ENCODE measurements around the gene LY6G6F. TPM values are rescaled to one million over a fixed set of nuclear protein-coding genes. Genes with fewer than 3 reads are reported as not detected.

Gene LY6G6F
- total and polyA plus RNA-seq, 2 of the 13 experiments (the other 11 are each of a cell fraction or from before 2014, with no cell fraction given) = not detected

DNA sequence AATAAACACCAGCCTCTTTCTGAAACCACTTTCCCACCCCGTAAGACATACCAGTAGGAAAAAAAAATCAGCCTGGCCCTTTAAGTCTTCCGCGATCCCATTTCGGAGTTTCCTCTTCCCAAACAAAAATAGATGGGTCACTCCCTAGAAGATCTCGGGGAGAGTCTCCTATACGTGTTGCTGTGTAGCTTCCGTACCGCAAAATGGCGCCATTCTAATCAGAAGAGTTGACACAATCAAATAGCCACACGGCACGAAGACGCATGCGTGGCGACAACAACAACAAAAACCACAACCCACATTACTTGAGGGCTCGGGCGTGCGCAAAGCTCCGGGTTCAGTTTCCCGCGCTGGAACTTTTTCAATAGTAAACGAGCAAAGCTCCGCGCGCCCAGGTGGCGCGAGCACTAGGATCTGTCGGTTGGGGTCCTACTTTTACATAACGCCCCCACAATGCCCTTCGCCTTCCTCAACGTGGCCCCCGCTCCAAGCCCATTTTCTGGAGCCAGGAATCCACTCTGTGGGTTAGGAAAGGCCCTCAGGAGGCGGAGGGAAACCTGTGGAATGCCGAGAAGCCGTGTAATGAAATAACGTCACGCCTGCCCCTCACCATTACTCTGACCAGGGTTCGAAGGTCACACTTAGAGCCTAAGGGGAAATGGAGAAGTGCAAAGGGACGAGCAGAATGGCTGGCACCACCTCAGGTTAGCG lies 41.7 kb upstream of the LY6G6F start, which contains the start of gene GPANK1 (continued):
- TF ChIP-seq, protein P1, sequence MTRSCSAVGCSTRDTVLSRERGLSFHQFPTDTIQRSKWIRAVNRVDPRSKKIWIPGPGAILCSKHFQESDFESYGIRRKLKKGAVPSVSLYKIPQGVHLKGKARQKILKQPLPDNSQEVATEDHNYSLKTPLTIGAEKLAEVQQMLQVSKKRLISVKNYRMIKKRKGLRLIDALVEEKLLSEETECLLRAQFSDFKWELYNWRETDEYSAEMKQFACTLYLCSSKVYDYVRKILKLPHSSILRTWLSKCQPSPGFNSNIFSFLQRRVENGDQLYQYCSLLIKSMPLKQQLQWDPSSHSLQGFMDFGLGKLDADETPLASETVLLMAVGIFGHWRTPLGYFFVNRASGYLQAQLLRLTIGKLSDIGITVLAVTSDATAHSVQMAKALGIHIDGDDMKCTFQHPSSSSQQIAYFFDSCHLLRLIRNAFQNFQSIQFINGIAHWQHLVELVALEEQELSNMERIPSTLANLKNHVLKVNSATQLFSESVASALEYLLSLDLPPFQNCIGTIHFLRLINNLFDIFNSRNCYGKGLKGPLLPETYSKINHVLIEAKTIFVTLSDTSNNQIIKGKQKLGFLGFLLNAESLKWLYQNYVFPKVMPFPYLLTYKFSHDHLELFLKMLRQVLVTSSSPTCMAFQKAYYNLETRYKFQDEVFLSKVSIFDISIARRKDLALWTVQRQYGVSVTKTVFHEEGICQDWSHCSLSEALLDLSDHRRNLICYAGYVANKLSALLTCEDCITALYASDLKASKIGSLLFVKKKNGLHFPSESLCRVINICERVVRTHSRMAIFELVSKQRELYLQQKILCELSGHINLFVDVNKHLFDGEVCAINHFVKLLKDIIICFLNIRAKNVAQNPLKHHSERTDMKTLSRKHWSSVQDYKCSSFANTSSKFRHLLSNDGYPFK (CRISPR knock-in tag; IDR thresholded peaks at IDR 0.05; ENCODE audit: borderline replicate concordance) = peak; percentile 57; the same call in 1 of the 2 replicates
- TF ChIP-seq, protein P2, sequence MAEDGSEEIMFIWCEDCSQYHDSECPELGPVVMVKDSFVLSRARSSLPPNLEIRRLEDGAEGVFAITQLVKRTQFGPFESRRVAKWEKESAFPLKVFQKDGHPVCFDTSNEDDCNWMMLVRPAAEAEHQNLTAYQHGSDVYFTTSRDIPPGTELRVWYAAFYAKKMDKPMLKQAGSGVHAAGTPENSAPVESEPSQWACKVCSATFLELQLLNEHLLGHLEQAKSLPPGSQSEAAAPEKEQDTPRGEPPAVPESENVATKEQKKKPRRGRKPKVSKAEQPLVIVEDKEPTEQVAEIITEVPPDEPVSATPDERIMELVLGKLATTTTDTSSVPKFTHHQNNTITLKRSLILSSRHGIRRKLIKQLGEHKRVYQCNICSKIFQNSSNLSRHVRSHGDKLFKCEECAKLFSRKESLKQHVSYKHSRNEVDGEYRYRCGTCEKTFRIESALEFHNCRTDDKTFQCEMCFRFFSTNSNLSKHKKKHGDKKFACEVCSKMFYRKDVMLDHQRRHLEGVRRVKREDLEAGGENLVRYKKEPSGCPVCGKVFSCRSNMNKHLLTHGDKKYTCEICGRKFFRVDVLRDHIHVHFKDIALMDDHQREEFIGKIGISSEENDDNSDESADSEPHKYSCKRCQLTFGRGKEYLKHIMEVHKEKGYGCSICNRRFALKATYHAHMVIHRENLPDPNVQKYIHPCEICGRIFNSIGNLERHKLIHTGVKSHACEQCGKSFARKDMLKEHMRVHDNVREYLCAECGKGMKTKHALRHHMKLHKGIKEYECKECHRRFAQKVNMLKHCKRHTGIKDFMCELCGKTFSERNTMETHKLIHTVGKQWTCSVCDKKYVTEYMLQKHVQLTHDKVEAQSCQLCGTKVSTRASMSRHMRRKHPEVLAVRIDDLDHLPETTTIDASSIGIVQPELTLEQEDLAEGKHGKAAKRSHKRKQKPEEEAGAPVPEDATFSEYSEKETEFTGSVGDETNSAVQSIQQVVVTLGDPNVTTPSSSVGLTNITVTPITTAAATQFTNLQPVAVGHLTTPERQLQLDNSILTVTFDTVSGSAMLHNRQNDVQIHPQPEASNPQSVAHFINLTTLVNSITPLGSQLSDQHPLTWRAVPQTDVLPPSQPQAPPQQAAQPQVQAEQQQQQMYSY (CRISPR knock-in tag; IDR thresholded peaks at IDR 0.05) = peak; percentile 70; the same call in 1 of the 2 replicates
- TF ChIP-seq ZNF782 (CRISPR knock-in tag; IDR thresholded peaks at IDR 0.05; ENCODE audit: borderline replicate concordance) (no peak), ZIK1 (CRISPR knock-in tag; IDR thresholded peaks at IDR 0.05; ENCODE audit: borderline replicate concordance, low read depth) (peak; percentile 61; the same call in 1 of the 2 replicates), HOXA7 (CRISPR knock-in tag; IDR thresholded peaks at IDR 0.05) (no peak), AGO2 (optimal IDR thresholded peaks at IDR 0.05; ENCODE audit: low read depth, low read length) (peak; percentile 54), ZNF207 (IDR thresholded peaks at IDR 0.05; ENCODE audit: borderline replicate concordance) (no peak), ZSCAN25 (CRISPR knock-in tag; IDR thresholded peaks at IDR 0.05) (no peak), ETV6 (CRISPR knock-in tag; conservative IDR thresholded peaks at IDR 0.05) (peak; percentile 62; the same call in 1 of the 2 replicates), SIN3A (IDR thresholded peaks at IDR 0.05; ENCODE audit: borderline replicate concordance, low read depth, low read length) (peak; percentile 81), ZNF598 (CRISPR knock-in tag; IDR thresholded peaks at IDR 0.05; ENCODE audit: borderline replicate concordance) (peak; percentile 72), ZNF691 (CRISPR knock-in tag; IDR thresholded peaks at IDR 0.05; ENCODE audit: borderline replicate concordance, low read depth) (no peak), ZNF678 (CRISPR knock-in tag; IDR thresholded peaks at IDR 0.05) (peak; percentile 15; the same call in 1 of the 2 replicates), HDAC6 (IDR thresholded peaks at IDR 0.05; ENCODE audit: low read depth, low read length) (no peak)
- TF ChIP-seq, protein P3, sequence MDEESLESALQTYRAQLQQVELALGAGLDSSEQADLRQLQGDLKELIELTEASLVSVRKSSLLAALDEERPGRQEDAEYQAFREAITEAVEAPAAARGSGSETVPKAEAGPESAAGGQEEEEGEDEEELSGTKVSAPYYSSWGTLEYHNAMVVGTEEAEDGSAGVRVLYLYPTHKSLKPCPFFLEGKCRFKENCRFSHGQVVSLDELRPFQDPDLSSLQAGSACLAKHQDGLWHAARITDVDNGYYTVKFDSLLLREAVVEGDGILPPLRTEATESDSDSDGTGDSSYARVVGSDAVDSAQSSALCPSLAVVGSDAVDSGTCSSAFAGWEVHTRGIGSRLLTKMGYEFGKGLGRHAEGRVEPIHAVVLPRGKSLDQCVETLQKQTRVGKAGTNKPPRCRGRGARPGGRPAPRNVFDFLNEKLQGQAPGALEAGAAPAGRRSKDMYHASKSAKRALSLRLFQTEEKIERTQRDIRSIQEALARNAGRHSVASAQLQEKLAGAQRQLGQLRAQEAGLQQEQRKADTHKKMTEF (CRISPR knock-in tag; IDR thresholded peaks at IDR 0.05) = peak; percentile 39; the same call in 1 of the 2 replicates
- TF ChIP-seq, protein P4, sequence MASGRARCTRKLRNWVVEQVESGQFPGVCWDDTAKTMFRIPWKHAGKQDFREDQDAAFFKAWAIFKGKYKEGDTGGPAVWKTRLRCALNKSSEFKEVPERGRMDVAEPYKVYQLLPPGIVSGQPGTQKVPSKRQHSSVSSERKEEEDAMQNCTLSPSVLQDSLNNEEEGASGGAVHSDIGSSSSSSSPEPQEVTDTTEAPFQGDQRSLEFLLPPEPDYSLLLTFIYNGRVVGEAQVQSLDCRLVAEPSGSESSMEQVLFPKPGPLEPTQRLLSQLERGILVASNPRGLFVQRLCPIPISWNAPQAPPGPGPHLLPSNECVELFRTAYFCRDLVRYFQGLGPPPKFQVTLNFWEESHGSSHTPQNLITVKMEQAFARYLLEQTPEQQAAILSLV (CRISPR knock-in tag; IDR thresholded peaks at IDR 0.05; ENCODE audit: borderline replicate concordance) = peak; percentile 81
